ENCODE data around the gene DHRS2. TPM values are rescaled to one million over a fixed set of nuclear protein-coding genes. Genes with fewer than 3 reads are reported as not detected.

DHRS2 gene
- total RNA-seq: 0.27 and 1.5 TPM in 2 replicates

GRCh38 chr14:23636317-23637211 lies at the start of gene DHRS2:
Gene DHRS2, plus strand, starts transcription at chr14:23636364. Its CDS starts 2,501 bp downstream, at chr14:23638865.

Other genes starting within 250 kb of the DHRS2 start
- gene MYH6, start 228.1 kb upstream of the DHRS2 start, total RNA-seq: not detected in 2 replicates
- not detected in 2 replicates for gene MYH7, start 200.7 kb upstream of the DHRS2 start, total RNA-seq
- gene NGDN, start 166.7 kb upstream of the DHRS2 start, total RNA-seq: 41.6 and 48.2 TPM in 2 replicates
- gene ZFHX2, start 84.6 kb upstream of the DHRS2 start, total RNA-seq: 0.40 and 0.86 TPM in 2 replicates
- 14.1 and 18.9 TPM in 2 replicates for gene THTPA, start 80.1 kb upstream of the DHRS2 start, total RNA-seq
- gene AP1G2, start 68.6 kb upstream of the DHRS2 start, total RNA-seq: 7.6 and 17.0 TPM in 2 replicates
- gene JPH4, start 57.6 kb upstream of the DHRS2 start, total RNA-seq: not detected in 2 replicates

Data from thoracic aorta endothelial cell (primary cell).